GM19395 (cell line): ENCODE measurements around the gene HIRA.
"Not testable (repeated sequence)": the region's sequence is repeated elsewhere in the genome, so short reads cannot be mapped to it uniquely, and the experiment has no call there.

Experiments used
- ATAC-seq: cut with Tn5 transposase; IDR thresholded peaks from one replicate; pipeline ENCODE4 v1.9.1; 2021; ENCODE audit warnings: mild to moderate bottlenecking, moderate library complexity; ENCODE audit not compliant: unreplicated experiment

HIRA gene

GRCh38 chr22:19331474-19331873 is 100.1 kb downstream of the HIRA start:
- ATAC-seq, result no peak

GRCh38 chr22:19330865-19331418 is 100.6 kb downstream of the HIRA start:
- no peak for ATAC-seq

DNA sequence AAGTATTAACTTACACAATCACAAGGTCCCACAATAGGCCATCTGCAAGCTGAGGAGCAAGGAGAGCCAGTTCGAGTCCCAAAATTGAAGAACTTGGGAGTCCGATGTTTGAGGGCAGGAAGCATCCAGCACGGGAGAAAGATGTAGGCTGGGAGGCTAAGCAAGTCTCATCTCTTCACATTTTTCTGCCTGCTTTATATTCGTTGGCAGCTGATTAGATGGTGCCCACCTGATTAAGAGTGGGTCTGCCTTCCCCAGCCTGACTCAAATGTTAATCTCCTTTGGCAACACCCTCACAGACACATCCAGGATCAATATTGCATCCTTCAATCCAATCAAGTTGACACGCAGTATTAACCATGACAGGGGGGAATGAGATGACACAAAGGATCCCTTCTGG is 101.3 kb downstream of the HIRA start:
- ATAC-seq, result not testable (repeated sequence)

- ATAC-seq, result no peak
Observed at GRCh38 chr22:19329454-19329853, 102.1 kb downstream of the HIRA start.

DNA sequence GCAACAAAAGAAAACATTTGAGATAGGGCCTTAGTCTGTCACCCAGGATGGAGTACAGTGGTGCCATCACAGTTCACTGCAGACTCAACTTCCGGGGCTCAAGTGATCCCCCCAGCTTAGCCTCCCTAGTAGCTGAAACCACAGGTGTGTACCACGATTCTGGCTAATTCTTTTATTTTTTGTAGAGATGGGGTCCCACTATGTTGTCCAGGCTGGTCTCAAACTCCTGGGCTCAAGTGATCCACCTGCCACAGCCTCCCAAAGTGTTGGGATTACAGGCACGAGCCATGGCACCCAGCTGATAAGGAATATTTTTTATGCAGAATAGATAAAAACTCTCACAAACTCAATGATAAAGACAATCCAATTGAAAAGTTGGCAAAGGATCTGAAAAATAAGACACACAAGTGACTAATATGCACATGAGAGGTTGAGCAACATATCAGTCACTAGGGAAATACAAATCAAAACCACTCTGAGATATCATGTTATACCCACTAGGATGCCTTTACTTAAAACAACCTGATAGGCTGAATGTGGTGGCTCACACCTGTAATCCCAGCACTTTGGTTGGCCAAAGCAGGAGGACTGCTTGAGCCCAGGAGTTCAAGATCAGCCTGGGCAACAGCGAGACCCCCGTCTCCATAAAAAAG is 106.1 kb downstream of the HIRA start:
- ATAC-seq, result no peak

GRCh38 chr22:19323420-19323819 is 108.1 kb downstream of the HIRA start:
- not testable (repeated sequence) for ATAC-seq

- ATAC-seq, result no peak
Observed at GRCh38 chr22:19321757-19322156, 109.8 kb downstream of the HIRA start.

DNA sequence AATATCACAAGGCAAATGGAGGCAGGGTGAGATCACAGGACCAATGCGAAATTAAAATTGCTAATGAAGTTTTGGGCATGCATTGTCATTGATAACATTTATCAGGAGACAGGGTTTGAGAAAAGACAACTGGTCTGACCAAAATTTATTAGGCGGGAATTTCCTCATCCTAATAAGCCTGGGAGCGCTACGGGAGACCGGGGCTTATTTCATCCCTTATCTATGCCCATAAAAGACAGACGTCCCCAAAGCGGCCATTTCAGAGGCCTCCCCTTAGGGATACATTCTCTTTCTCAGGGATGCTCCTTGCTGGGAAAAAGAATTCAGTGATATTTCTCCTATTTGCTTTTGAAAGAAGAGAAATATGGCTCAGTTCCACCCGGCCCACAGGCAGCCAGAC is 111.4 kb downstream of the HIRA start:
- ATAC-seq, result not testable (repeated sequence)

DNA sequence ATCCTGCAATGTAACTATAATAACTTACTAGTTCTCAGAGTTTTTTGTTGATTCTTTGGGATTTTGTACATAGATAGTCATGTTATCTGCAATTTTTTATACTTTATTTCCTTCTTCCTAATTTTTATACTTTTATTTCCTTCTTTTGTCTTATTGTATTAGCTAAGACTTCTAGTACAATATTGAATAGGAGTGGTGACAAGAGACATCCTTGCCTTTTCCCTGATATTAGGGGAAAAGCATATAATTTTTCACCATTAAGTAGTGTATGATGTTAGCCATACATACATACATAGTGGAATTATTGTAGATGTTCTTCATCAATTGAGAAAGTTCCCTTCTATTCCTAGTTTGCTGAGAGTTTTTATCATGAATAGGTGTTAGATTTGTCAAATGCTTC is 112.3 kb downstream of the HIRA start:
- no peak for ATAC-seq

DNA sequence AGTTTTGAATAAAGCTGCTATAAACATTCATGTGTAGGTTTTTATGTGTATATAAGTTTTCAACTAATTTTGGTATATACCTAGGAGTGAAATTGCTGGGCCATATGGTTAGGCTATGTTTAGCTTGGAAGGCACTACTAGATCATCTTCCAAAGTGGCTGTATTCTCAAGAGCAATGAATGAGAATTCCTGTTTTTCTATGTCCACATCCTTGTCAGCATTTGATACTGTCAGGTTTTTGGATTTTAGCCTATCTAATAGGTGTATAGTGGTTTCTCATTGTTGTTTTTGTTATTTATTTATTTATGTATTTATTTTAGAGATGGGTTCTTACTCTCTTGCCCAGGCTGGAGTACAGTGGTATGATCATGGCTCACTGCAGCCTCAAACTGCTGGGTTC is 113.7 kb downstream of the HIRA start:
- no peak for ATAC-seq

DNA sequence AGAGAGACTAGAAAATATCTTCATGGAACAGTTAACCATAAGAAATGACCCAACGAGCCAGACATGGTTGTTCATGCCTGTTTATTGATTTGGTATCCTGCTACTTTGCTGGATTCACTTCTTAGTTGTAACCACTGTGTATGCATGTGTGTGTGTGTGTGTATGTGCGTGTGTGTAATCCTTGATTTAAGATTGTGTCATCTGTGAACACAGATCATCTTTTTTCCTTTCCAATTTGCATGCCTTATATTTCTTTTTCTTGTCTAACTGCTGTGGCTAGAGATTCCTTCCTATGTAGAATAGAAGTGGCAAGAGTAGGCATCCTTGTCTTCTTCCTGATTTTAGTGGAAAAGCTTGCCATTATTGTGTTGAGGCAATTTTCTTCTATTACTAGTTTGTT is 123.7 kb downstream of the HIRA start:
- no peak for ATAC-seq

DNA sequence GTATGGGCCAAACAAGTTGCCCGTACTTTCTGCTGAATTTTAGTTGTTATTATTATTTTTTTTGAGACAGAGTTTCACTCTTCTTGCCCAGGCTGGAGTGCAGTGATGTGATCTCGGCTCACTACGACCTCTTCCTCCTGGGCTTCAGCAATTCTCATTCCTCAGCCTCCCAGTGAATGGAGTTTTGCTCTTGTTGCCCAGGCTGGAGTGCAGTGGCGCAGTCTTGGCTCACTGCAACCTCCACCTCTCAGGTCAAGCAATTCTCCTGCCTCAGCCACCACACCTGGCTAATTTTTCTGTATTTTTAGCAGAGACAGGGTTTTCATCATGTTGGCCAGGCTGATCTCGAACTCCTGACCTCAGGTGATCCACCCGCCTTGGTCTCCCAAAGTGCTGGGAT is 125.0 kb downstream of the HIRA start:
- not testable (repeated sequence) for ATAC-seq

- no peak for ATAC-seq
Observed at GRCh38 chr22:19304547-19304946, 127.0 kb downstream of the HIRA start.

DNA sequence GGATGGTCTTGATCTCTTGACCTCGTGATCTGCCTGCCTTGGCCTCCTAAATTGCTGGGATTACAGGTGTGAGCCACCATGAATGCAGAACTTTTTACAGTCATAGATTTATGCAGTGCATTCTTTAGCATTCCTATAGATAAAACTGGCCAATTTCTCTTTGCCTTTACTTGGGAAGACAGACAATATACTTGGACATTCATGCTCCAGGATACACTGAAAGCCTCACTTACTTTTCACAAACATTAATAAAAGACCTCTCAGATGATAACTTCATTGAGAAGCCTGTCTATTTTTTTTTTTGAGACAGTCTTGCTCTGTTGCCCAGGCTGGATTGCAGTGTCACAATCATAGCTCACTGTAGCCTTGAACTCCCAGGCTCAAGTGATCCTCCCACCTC is 127.7 kb downstream of the HIRA start:
- ATAC-seq, result no peak

- ATAC-seq, result no peak
Observed at GRCh38 chr22:19295733-19296132, 135.8 kb downstream of the HIRA start.

DNA sequence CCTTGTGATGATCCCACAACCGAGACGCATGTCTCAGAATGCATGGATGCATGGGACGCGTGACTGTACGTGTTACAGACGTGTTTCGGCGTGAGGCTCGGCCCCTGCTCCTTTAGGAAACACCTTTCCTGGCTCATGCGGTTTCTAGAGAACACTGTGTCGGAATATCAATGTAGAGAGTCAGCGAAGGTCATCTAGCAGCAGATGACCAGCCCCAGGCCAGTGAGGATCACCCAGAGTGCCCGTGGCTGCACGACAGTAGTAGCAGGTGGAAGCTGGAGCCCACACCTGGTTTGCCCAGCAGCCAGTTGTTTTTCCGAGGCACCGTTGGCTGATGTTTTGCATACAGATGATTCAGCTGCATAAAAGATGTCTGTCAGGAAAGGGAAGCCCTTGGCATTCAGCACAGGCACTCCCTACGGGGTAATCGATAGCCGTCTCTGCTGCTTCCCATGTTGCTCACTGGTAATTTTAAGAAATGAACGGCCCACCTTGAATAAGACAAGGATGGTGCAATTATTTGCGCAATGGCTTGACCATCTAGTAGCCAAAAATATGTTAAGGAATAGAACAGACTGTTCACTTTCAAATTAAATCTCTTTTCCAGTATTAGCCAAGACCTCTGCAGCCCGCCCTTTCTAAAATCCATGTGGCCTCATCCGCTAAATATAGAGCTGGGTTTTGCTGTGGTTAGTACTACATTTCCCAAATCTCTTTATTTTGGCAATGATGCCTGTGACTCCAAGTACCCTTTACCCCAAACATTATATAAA is 138.9 kb downstream of the HIRA start:
- ATAC-seq, result no peak

- ATAC-seq, result no peak
Observed at GRCh38 chr22:19291580-19292457, 139.7 kb downstream of the HIRA start, which contains the start of gene CLTCL1. Gene CLTCL1, minus strand, starts transcription at chr22:19291719. Its CDS starts 78 bp downstream, at chr22:19291641.

DNA sequence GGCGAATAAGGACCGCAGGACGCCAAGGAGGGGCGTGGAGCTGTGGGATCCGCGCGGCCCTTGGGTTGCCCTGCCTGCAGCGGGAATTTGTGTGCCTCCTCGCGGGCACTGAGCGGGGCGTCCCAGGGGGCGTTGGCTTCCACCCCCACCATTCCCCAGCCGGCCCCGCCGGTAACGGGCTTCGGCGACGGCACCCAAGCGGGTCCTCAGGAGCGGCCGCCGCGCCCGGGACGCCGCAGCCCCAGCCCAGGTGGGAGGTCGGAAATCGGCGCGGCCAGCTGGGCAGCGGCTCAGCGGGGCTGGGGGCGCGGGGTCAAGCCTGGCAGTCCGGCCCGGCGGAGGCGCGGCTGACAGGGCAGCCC is 140.3 kb downstream of the HIRA start:
- ATAC-seq, result no peak

GRCh38 chr22:19290400-19291217 is 140.9 kb downstream of the HIRA start:
- ATAC-seq, result no peak

DNA sequence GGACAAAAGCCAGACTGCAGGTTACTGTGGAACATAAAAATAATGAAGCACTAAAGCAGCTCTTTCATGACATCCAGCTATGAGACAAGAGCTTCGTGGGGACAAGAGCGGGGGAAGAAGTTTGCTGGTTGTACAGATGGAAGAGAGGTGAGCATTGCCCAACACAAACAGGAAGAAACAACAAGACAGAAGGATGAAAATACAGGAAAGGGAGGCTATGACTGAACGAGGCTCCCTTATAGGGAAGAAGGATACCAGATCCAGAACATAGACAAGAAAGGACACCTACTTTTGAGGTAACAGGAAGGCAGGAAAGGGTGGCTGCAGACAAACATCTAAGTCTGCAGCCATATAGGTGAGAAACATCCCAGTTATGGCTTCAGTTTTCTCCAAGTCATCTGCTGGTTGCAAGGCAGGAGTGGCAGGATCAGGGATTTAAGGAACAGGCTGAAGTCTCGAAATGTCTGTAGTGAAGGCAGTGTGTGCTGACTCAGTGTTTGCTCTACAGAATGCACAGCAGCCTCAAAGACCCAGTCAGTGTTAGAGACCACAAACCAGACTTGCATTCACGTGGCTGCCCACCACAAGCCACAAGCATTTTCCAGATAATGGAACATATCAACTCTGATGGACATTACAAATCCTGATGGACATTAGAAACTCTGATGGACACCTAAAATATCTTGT is 141.9 kb downstream of the HIRA start:
- no peak for ATAC-seq
